GM18498 (cell line): ENCODE data around the gene CIAPIN1.
"Not testable (repeated sequence)": the region's sequence is repeated elsewhere in the genome, so short reads cannot be mapped to it uniquely, and the experiment has no call there.

ENCODE experiments used
- ATAC-seq: cut with Tn5 transposase; IDR thresholded peaks from one replicate; pipeline ENCODE4 v1.9.1; 2021; ENCODE audit warnings: mild to moderate bottlenecking, moderate library complexity; ENCODE audit not compliant: unreplicated experiment

Gene CIAPIN1

GRCh38 chr16:57407521-57408353, 39.4 kb downstream of the CIAPIN1 start:
- ATAC-seq = no peak

GRCh38 chr16:57406881-57407280, 40.3 kb downstream of the CIAPIN1 start:
- ATAC-seq = no peak

- no peak for ATAC-seq
Observed at GRCh38 chr16:57405097-57405496, 42.1 kb downstream of the CIAPIN1 start.

- no peak for ATAC-seq
Observed at GRCh38 chr16:57403965-57404817, 43.0 kb downstream of the CIAPIN1 start, which contains the start of gene CCL17. Gene CCL17 (plus strand): TSS chr16:57404767. CDS start chr16:57413933, 9,166 bp downstream.

- no peak for ATAC-seq
Observed at GRCh38 chr16:57401943-57402640, 45.1 kb downstream of the CIAPIN1 start.

GRCh38 chr16:57397493-57397892, 49.7 kb downstream of the CIAPIN1 start:
- not testable (repeated sequence) for ATAC-seq

- ATAC-seq = no peak
Observed at GRCh38 chr16:57396786-57397185, 50.4 kb downstream of the CIAPIN1 start.

GRCh38 chr16:57395026-57395425, 52.2 kb downstream of the CIAPIN1 start:
- no peak for ATAC-seq

GRCh38 chr16:57394444-57394843, 52.7 kb downstream of the CIAPIN1 start:
- no peak for ATAC-seq

GRCh38 chr16:57392694-57393093, 54.5 kb downstream of the CIAPIN1 start:
- no peak for ATAC-seq

GRCh38 chr16:57391708-57392107, 55.5 kb downstream of the CIAPIN1 start:
- no peak for ATAC-seq

GRCh38 chr16:57391300-57391699, 55.9 kb downstream of the CIAPIN1 start:
- ATAC-seq = no peak

- no peak for ATAC-seq
Observed at GRCh38 chr16:57390636-57391295, 56.4 kb downstream of the CIAPIN1 start.

- no peak for ATAC-seq
Observed at GRCh38 chr16:57389087-57389468, 58.1 kb downstream of the CIAPIN1 start.

GRCh38 chr16:57388359-57389086, 58.7 kb downstream of the CIAPIN1 start:
- no peak for ATAC-seq

GRCh38 chr16:57387598-57388354, 59.4 kb downstream of the CIAPIN1 start:
- no peak for ATAC-seq

- no peak for ATAC-seq
Observed at GRCh38 chr16:57386381-57386951, 60.7 kb downstream of the CIAPIN1 start.

- no peak for ATAC-seq
Observed at GRCh38 chr16:57385083-57385482, 62.1 kb downstream of the CIAPIN1 start.
